Tibial nerve (tissue), 4 donors: Measurements from ENCODE around the gene ENTPD3. TPM values are rescaled to one million over a fixed set of nuclear protein-coding genes. Genes with fewer than 3 reads are reported as not detected.

Experiments
- DNase-seq, 2 donors: peaks; one replicate each; pipeline ENCODE4 v3.0.0-alpha.2; 2019; ENCODE audit warnings: low spot score in 2 of 2
- H3K27ac ChIP-seq, 4 donors: fragments of 200-600 bp; sonication (generic) in 3 of 4; one replicate each; pipeline ENCODE4 v1.5.1; 2017 to 2019; ENCODE audit warnings: mild to moderate bottlenecking in 1 of 4
- H3K27me3 ChIP-seq, 2 donors: fragments of 200-600 bp; sonication (generic) in 1 of 2; one replicate each; pipeline versions ENCODE4 v1.5.1 to v1.6.0; 2017 to 2019
- H3K36me3 ChIP-seq, 3 donors: fragments of 200-600 bp; sonication (generic); one replicate each; pipeline ENCODE4 v1.5.1; 2018 to 2019
- H3K4me1 ChIP-seq, 4 donors: fragments of 200-600 bp; sonication (generic) in 3 of 4; one replicate each; pipeline ENCODE4 v1.5.1; 2017 to 2019
- H3K4me3 ChIP-seq, 4 donors: fragments of 200-600 bp; sonication (generic) in 3 of 4; one replicate each; pipeline ENCODE4 v1.5.1; 2017 to 2019; ENCODE audit warnings: mild to moderate bottlenecking in 1 of 4, moderate library complexity in 1 of 4
- H3K9me3 ChIP-seq, 4 donors: fragments of 200-600 bp; sonication (generic) in 3 of 4; one replicate each; pipeline ENCODE4 v1.5.1; 2017 to 2019
- CTCF ChIP-seq, 5 experiments: fragments of 200-600 bp in 3 of 5; fragments of 450-650 bp in 2 of 5; sonication (generic) in 3 of 5; IDR thresholded peaks; one replicate each; pipeline ENCODE4 v1.5.1; 2016 to 2019; ENCODE audit warnings: antibody characterized with exemption in 5 of 5, mild to moderate bottlenecking in 3 of 5, moderate library complexity in 2 of 5
- EP300 ChIP-seq, 2 donors: sonication (generic); formaldehyde crosslinking; IDR thresholded peaks; one replicate each; pipeline ENCODE4 v1.6.1; 2017; ENCODE audit warnings: antibody characterized with exemption in 2 of 2, mild to moderate bottlenecking in 1 of 2
- POLR2A ChIP-seq, 2 donors: fragments of 450-650 bp; IDR thresholded peaks; one replicate each; pipeline ENCODE4 v1.6.1; 2017; ENCODE audit warnings: antibody characterized with exemption in 2 of 2, mild to moderate bottlenecking in 2 of 2, moderate library complexity in 2 of 2
- WGBS, 2 donors: methylation state at CpG; one replicate each; pipeline ENCODE4 v1.1.5; 2018; 5-methylcytosine and 5-hydroxymethylcytosine counted together
- total RNA-seq, 4 donors: library from RNA; depleted of rRNA; stranded (reverse); fragments of >200 nt; gene quantifications; one replicate each; pipeline ENCODE4 v1.1.0, GENCODE V29; 2016

The ENTPD3 gene
- total RNA-seq, 4 donors from 2014 or later = 0.22 to 0.60 (median 0.41) TPM

GRCh38 chr3:40386213-40386612 is 771 bp upstream of the ENTPD3 start:
- no peak for TF ChIP-seq POLR2A (IDR thresholded peaks at IDR 0.05)
- TF ChIP-seq CTCF (IDR thresholded peaks at IDR 0.05) = no peak
- no peak for TF ChIP-seq EP300 (IDR thresholded peaks at IDR 0.05)
- peaks cover 0 to 8% (median 0%) of the 10 kb centered on the region in 4 donors for H3K4me1 ChIP-seq
- H3K9me3 ChIP-seq = no peaks in the 10 kb centered on the region
- no peaks in the 10 kb centered on the region for H3K36me3 ChIP-seq
- 73 to 82% methylated on average over 3 of the region's 3 CpGs for WGBS, 2 donors
- peaks cover 0 to 16% of the 10 kb centered on the region in 2 donors for H3K27me3 ChIP-seq
- no peak overlapping the region for H3K27ac ChIP-seq
- no peak for DNase-seq
- H3K4me3 ChIP-seq = no peak overlapping the region

GRCh38 chr3:40387895-40388254 is 891 bp downstream of the ENTPD3 start:
- TF ChIP-seq EP300 (IDR thresholded peaks at IDR 0.05) = no peak
- TF ChIP-seq POLR2A (IDR thresholded peaks at IDR 0.05) = no peak
- TF ChIP-seq CTCF (IDR thresholded peaks at IDR 0.05) = no peak
- 83 to 86% methylated on average over 10 of the region's 10 CpGs for WGBS, 2 donors

GRCh38 chr3:40396406-40396805 is 9.4 kb downstream of the ENTPD3 start:
- WGBS, 2 donors = 70 to 74% methylated on average over 5 of the region's 5 CpGs

More at GRCh38 chr3:40387895-40388254, 891 bp downstream of the ENTPD3 start:
- Histone ChIP-seq H3K36me3 (peaks cover 0 to 14% (median 0%) of the 10 kb centered on the region in 3 donors), H3K4me3 (no peak overlapping the region), H3K4me1 (peaks cover 0 to 8% (median 0%) of the 10 kb centered on the region in 4 donors), H3K9me3 (no peaks in the 10 kb centered on the region), H3K27ac (no peak overlapping the region), H3K27me3 (peaks cover 0 to 16% of the 10 kb centered on the region in 2 donors)
- DNase-seq = no peak

GRCh38 chr3:40397129-40397528 is 10.1 kb downstream of the ENTPD3 start:
- 88 to 92% methylated on average over 4 of the region's 4 CpGs for WGBS, 2 donors
- H3K36me3 ChIP-seq = peaks cover 0 to 39% (median 0%) of the 10 kb centered on the region in 3 donors
- TF ChIP-seq CTCF (IDR thresholded peaks at IDR 0.05) (no peak), POLR2A (IDR thresholded peaks at IDR 0.05) (no peak), EP300 (IDR thresholded peaks at IDR 0.05) (no peak)
- no peaks in the 10 kb centered on the region for H3K27me3 ChIP-seq
- H3K27ac ChIP-seq = no peak overlapping the region
- no peak for DNase-seq
- H3K4me3 ChIP-seq = no peak overlapping the region
- H3K4me1 ChIP-seq = no peaks in the 10 kb centered on the region
- H3K9me3 ChIP-seq = no peaks in the 10 kb centered on the region

More at GRCh38 chr3:40396406-40396805, 9.4 kb downstream of the ENTPD3 start:
- no peak for DNase-seq
- peaks cover 0 to 46% (median 0%) of the 10 kb centered on the region in 3 donors for H3K36me3 ChIP-seq
- no peak overlapping the region for H3K27ac ChIP-seq
- no peak for TF ChIP-seq EP300 (IDR thresholded peaks at IDR 0.05)
- TF ChIP-seq POLR2A (IDR thresholded peaks at IDR 0.05) = no peak
- TF ChIP-seq CTCF (IDR thresholded peaks at IDR 0.05) = no peak
- no peaks in the 10 kb centered on the region for H3K9me3 ChIP-seq
- no peaks in the 10 kb centered on the region for H3K4me1 ChIP-seq
- no peaks in the 10 kb centered on the region for H3K27me3 ChIP-seq
- H3K4me3 ChIP-seq = no peak overlapping the region

- no peak for DNase-seq
Measured at GRCh38 chr3:40397912-40398311, 10.9 kb downstream of the ENTPD3 start.

More at GRCh38 chr3:40397912-40398311, 10.9 kb downstream of the ENTPD3 start:
- WGBS, 2 donors = 69 to 75% methylated on average over 4 of the region's 4 CpGs
- no peak overlapping the region for H3K4me3 ChIP-seq
- H3K36me3 ChIP-seq = peaks cover 0 to 33% (median 0%) of the 10 kb centered on the region in 3 donors
- H3K4me1 ChIP-seq = no peaks in the 10 kb centered on the region
- H3K27me3 ChIP-seq = no peaks in the 10 kb centered on the region
- no peak overlapping the region for H3K27ac ChIP-seq
- H3K9me3 ChIP-seq = no peaks in the 10 kb centered on the region
- TF ChIP-seq POLR2A (IDR thresholded peaks at IDR 0.05) (no peak), EP300 (IDR thresholded peaks at IDR 0.05) (no peak), CTCF (IDR thresholded peaks at IDR 0.05) (no peak)
